Measurements from ENCODE around the gene DHX15. TPM values are rescaled to one million over a fixed set of nuclear protein-coding genes. Genes with fewer than 3 reads are reported as not detected.

Gene DHX15
- total and polyA plus RNA-seq, 9 of the 15 experiments (the other 6 are each of a cell fraction or from before 2014, with no cell fraction given) = 165 to 287 (median 208) TPM

DNA sequence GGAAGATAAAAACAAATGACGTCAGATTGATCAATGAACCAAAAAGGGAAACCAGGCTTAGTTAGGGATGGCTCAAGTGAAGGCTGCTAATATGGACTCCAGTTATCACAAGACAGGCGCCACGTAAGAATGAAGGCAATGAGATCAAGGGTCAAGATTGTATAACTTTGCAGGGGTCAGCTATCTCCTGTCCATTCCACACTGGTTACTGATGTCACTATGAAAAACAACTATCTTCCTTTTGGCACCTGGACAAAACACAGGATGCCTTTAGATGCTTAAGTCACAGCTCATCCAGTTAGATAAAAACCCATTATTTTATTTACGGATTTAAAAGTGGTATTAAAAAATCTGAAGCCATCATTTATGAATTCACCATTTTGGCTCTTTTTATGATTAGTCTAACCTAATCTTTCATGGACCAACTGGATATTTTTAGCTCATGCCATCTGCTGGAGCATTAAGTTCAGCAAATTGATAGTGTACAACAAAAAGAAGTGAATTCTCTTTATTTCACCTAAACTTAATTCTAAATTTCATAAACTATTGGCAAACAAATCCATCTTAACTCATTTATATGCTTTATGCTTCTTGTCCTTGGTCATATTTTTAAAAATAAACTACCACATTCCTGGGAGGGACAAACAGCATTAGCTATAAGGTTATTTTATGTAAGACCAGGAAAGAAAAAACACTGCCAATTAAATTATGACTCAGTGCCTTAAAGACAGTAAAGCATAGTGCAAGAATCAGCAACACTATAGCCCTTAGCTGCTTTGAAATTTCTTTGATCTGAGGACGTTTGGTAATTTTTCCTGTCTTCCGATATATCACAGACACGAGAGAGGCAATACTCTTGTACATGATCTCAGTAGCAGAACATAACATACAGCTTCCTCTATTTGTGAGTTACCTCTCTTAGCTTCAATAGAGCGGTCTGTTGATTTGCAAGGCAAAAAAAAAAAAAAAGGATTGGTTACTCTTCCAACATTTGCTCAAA lies 27.0 kb downstream of the DHX15 start (continued):
- TF ChIP-seq RBM34 (IDR thresholded peaks at IDR 0.05; ENCODE audit: borderline replicate concordance, insufficient read depth, low read length) (no peak), MECOM (CRISPR knock-in tag; IDR thresholded peaks at IDR 0.05) (no peak)

DNA sequence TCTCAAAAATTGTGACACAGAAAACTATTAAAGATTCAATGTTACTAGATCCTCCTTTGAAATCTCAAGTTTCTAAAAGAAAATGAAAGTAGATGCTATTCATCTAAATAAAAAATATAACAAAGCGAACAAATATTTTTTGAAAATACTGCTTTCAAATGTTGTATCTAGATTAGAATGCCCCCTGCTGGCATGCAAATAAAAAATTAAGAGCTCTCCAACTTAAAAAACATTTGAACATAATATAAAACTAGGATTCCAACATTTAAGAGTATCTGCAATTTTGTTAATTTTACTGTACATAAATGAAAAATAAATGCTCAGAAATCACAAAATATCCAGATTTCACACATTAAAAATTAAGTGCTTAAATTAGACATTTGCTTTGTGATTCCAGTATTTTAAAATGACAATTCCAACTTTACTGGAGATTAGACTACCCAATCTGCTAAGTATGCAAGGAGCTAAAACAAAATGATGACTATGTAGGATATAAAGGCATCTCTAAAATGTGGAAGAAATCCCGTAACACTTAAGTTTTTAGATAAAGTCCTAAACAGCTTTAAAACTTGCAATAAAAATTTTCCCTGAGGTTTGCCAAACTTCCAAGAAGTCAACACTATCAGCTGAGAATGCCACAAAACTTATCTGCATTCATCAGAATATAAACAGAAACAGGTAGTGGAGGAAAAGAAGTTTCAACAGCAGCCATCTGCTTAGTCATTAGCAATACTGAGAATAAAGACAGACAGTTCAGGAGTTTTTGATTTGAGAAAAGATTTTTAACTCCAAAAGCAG lies 32.7 kb downstream of the DHX15 start:
- BruUV-seq (replicated peaks) = no TSS peak
- POLR2A ChIA-PET = interaction anchor here (0.7 to 1.3 kb wide), 4 partner anchors 13 to 33 kb away, joined by 3 to 4 read pairs (median 3); partner anchors contain the start of gene DHX15
- TF ChIP-seq ZBTB5 (IDR thresholded peaks at IDR 0.05) = no peak
- TF ChIP-seq, protein P1, sequence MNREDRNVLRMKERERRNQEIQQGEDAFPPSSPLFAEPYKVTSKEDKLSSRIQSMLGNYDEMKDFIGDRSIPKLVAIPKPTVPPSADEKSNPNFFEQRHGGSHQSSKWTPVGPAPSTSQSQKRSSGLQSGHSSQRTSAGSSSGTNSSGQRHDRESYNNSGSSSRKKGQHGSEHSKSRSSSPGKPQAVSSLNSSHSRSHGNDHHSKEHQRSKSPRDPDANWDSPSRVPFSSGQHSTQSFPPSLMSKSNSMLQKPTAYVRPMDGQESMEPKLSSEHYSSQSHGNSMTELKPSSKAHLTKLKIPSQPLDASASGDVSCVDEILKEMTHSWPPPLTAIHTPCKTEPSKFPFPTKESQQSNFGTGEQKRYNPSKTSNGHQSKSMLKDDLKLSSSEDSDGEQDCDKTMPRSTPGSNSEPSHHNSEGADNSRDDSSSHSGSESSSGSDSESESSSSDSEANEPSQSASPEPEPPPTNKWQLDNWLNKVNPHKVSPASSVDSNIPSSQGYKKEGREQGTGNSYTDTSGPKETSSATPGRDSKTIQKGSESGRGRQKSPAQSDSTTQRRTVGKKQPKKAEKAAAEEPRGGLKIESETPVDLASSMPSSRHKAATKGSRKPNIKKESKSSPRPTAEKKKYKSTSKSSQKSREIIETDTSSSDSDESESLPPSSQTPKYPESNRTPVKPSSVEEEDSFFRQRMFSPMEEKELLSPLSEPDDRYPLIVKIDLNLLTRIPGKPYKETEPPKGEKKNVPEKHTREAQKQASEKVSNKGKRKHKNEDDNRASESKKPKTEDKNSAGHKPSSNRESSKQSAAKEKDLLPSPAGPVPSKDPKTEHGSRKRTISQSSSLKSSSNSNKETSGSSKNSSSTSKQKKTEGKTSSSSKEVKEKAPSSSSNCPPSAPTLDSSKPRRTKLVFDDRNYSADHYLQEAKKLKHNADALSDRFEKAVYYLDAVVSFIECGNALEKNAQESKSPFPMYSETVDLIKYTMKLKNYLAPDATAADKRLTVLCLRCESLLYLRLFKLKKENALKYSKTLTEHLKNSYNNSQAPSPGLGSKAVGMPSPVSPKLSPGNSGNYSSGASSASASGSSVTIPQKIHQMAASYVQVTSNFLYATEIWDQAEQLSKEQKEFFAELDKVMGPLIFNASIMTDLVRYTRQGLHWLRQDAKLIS (CRISPR knock-in tag; IDR thresholded peaks at IDR 0.05) = no peak
- TF ChIP-seq POLR2H (tag; IDR thresholded peaks at IDR 0.05; ENCODE audit: low read depth) = no peak
- TF ChIP-seq CTCF (IDR thresholded peaks at IDR 0.05 in 2 of 3, conservative IDR thresholded peaks at IDR 0.05 in 1 of 3; ENCODE audit: insufficient read depth in 2 of 3, low read depth in 1 of 3, low read length in 3 of 3) = peak in 1 of 3 experiments; percentile 32; a peak in 2 of 6 replicates
- TF ChIP-seq KLF6 (CRISPR knock-in tag; IDR thresholded peaks at IDR 0.05; ENCODE audit: borderline replicate concordance) = no peak

More for the DNA sequence above, 32.7 kb downstream of the DHX15 start:
- WGBS (ENCODE audit: insufficient coverage, low coverage, missing lambda C conversion rate) = 74% methylated on average over 2 of the region's 2 CpGs
- DNase-seq (ENCODE audit: extremely low read depth in 1 of 4, low spot score in 3 of 4) = peak in 3 of 4 experiments; percentile 10 to 22 (median 16)
- intact Hi-C loops (cut with micrococcal nuclease) = no loop called here
- Histone ChIP-seq H3K27ac (ENCODE audit: extremely low read depth, low read depth, low read length) (peak overlapping the region; percentile 12; the same call in 1 of the 3 replicates), H3K4me2 (ENCODE audit: insufficient read depth, low read length) (no peak overlapping the region), H3K27me3 (ENCODE audit: control insufficient read depth in 2 of 2, insufficient read depth in 2 of 2, low read length in 2 of 2) (no peaks in the 10 kb centered on the region), H3K36me3 (ENCODE audit: control insufficient read depth, insufficient read depth, low read length) (peaks cover 89% of the 10 kb centered on the region), H3K4me1 (replicated peaks in 1 of 2; ENCODE audit: control insufficient read depth in 2 of 2, insufficient read depth in 2 of 2, low read length in 2 of 2) (peaks cover 0 to 12% of the 10 kb centered on the region in 2 experiments; a peak in 3 of 5 replicates), H3K9me1 (ENCODE audit: control insufficient read depth, insufficient read depth, low read length) (peaks cover 3% of the 10 kb centered on the region), H3K9me3 (replicated peaks; ENCODE audit: control insufficient read depth, insufficient read depth, low read depth, low read length) (no peaks in the 10 kb centered on the region), H3K9ac (ENCODE audit: insufficient read depth in 1 of 2, low read depth in 2 of 2, low read length in 2 of 2) (no peak overlapping the region), H3K4me3 (no peak overlapping the region), H3K79me2 (ENCODE audit: control insufficient read depth, insufficient read depth, low read length) (peaks cover 96% of the 10 kb centered on the region), H2AFZ (ENCODE audit: low read depth, low read length) (no peak overlapping the region), H4K20me1 (replicated peaks; ENCODE audit: control insufficient read depth, insufficient read depth, low read length) (peaks cover 25% of the 10 kb centered on the region)
- in situ Hi-C loops (cut with MboI) = no loop called here
- peak; percentile 19; the same call in 1 of the 3 replicates for ATAC-seq
- FAIRE-seq = no peak
- CTCF ChIA-PET (ENCODE audit: low intra/inter-chr PET ratio) = interaction anchor here (0.5 kb wide), 1 partner anchor 136 kb away, joined by 3 read pairs; no protein-coding TSS in a partner anchor

Data from K562 (cell line).